Muscle of arm (tissue), 12 donors: ENCODE measurements around the gene TEAD1. TPM values are rescaled to one million over a fixed set of nuclear protein-coding genes. Genes with fewer than 3 reads are reported as not detected.

Experiments used
- DNase-seq: peaks from one replicate; pipeline ENCODE4 v3.0.0-alpha.2; 2013
- polyA plus RNA-seq, 12 donors: library from polyadenylated mRNA; unstranded; fragments of 120-200 nt; gene quantifications; one replicate each; pipeline ENCODE4 v1.2.1, GENCODE V29; 2013; ENCODE audit not compliant: insufficient read length in 12 of 12

The TEAD1 gene
- polyA plus RNA-seq, 12 donors: 48.6 to 122 (median 108) TPM

- no peak for DNase-seq
Measured at GRCh38 chr11:12706545-12707499, 32.6 kb downstream of the TEAD1 start.

- no peak for DNase-seq
Measured at GRCh38 chr11:12707500-12707880, 33.3 kb downstream of the TEAD1 start.

- no peak for DNase-seq
Measured at GRCh38 chr11:12711496-12711895, 37.3 kb downstream of the TEAD1 start.

GRCh38 chr11:12712132-12712531 lies 37.9 kb downstream of the TEAD1 start:
- no peak for DNase-seq

- DNase-seq: no peak
Measured at GRCh38 chr11:12715131-12715530, 40.9 kb downstream of the TEAD1 start.

- DNase-seq: no peak
Measured at GRCh38 chr11:12715941-12716340, 41.7 kb downstream of the TEAD1 start.

- DNase-seq: no peak
Measured at GRCh38 chr11:12716816-12717215, 42.6 kb downstream of the TEAD1 start.

GRCh38 chr11:12717851-12718291 lies 43.6 kb downstream of the TEAD1 start:
- no peak for DNase-seq

GRCh38 chr11:12719221-12719620 lies 45.0 kb downstream of the TEAD1 start:
- DNase-seq: no peak

- no peak for DNase-seq
Measured at GRCh38 chr11:12721816-12722604, 47.8 kb downstream of the TEAD1 start.

- DNase-seq: no peak
Measured at GRCh38 chr11:12723421-12724300, 49.4 kb downstream of the TEAD1 start.

GRCh38 chr11:12724301-12725054 lies 50.3 kb downstream of the TEAD1 start:
- peak; percentile 41 for DNase-seq

- DNase-seq: no peak
Measured at GRCh38 chr11:12725055-12725862, 51.0 kb downstream of the TEAD1 start.

- DNase-seq: no peak
Measured at GRCh38 chr11:12725863-12726682, 51.9 kb downstream of the TEAD1 start.

GRCh38 chr11:12727563-12728211 lies 53.5 kb downstream of the TEAD1 start:
- DNase-seq: no peak

- DNase-seq: no peak
Measured at GRCh38 chr11:12728417-12728816, 54.2 kb downstream of the TEAD1 start.

- DNase-seq: no peak
Measured at GRCh38 chr11:12729941-12730340, 55.7 kb downstream of the TEAD1 start.

GRCh38 chr11:12731841-12732336 lies 57.7 kb downstream of the TEAD1 start:
- DNase-seq: no peak
